Epithelial cell of esophagus (primary cell): ENCODE data around the gene GMPS.
"Not testable (repeated sequence)": the region's sequence is repeated elsewhere in the genome, so short reads cannot be mapped to it uniquely, and the experiment has no call there.

ENCODE experiments used
- DNase-seq: peaks from one replicate; pipeline ENCODE4 v3.0.0; 2010; ENCODE audit warnings: low read depth
- H3K4me3 ChIP-seq: 2 replicates; pipeline ENCODE4 v1.5.1; 2011; ENCODE audit warnings: mild to moderate bottlenecking, low read length, control low read depth
- TF ChIP-seq, protein P1 (sequence below): IDR thresholded peaks from 2 replicates; pipeline ENCODE4 v1.5.1; 2011; ENCODE audit warnings: low read depth, mild to moderate bottlenecking, low read length, control low read depth, inconsistent platforms; ENCODE audit not compliant: insufficient read depth; ENCODE audit errors: missing control alignments

GMPS gene

DNA sequence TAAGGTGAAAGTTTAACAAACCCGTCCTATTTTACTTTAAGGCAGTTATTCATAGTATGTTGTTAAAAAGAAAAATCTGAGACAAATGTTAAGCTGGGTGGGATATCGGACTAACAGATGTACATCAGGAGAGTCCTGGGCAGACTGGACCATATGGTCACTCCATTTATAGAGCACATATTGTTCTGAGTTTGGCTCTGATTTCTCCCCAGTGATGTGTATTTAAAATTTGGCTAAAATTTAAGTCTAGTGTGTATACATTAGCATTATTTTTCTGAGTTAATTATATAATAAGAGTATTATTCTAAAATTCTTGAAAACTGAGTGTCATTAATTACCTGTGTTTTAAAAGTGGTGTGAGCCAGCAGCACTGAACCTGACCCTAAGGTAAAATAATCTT is 6.1 kb downstream of the GMPS start:
- TF ChIP-seq, protein P1, sequence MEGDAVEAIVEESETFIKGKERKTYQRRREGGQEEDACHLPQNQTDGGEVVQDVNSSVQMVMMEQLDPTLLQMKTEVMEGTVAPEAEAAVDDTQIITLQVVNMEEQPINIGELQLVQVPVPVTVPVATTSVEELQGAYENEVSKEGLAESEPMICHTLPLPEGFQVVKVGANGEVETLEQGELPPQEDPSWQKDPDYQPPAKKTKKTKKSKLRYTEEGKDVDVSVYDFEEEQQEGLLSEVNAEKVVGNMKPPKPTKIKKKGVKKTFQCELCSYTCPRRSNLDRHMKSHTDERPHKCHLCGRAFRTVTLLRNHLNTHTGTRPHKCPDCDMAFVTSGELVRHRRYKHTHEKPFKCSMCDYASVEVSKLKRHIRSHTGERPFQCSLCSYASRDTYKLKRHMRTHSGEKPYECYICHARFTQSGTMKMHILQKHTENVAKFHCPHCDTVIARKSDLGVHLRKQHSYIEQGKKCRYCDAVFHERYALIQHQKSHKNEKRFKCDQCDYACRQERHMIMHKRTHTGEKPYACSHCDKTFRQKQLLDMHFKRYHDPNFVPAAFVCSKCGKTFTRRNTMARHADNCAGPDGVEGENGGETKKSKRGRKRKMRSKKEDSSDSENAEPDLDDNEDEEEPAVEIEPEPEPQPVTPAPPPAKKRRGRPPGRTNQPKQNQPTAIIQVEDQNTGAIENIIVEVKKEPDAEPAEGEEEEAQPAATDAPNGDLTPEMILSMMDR = no peak
- DNase-seq = no peak

DNA sequence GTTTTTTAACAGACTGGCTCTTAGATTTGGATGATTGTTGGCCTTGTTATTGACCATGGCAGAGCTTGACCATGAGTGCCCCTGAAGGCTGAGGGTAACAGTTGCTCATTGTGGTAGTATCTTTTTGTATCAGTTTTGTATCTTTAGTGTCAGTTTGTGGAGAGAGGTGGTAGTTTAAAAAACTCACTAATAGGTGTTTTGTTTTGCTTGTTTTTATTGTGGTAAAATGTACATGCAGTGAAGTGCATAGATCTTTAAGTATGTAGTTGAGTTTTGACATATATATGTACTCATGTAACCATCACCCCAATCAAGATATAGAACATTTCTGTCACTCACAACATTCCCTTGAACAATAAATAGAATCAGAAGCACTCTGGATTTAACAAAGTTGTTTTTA is 9.8 kb downstream of the GMPS start:
- DNase-seq = no peak
- H3K4me3 ChIP-seq = no peak overlapping the region
- TF ChIP-seq, protein P1 = no peak

More for the DNA sequence above, 6.1 kb downstream of the GMPS start:
- H3K4me3 ChIP-seq = no peak overlapping the region

DNA sequence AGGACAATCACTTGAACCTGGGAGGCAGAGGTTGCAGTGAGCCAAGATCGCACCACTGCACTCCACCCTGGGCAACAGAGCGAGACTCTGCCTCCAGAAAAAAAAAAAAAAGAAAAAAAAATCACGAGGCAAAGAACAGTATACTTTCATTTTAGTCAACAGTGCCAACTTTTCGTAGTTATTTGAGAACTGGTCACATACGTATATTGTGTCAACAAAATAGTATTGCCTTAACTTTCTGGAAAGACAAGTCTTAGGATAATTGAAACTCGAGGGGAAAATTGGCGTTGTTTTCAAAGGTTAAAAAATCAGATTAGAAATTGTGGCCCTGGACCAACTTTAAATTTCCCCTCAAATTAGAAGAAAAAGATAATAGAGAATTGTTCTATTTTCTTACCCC is 13.8 kb downstream of the GMPS start:
- H3K4me3 ChIP-seq = no peak overlapping the region
- TF ChIP-seq, protein P1 = no peak
- DNase-seq = no peak

DNA sequence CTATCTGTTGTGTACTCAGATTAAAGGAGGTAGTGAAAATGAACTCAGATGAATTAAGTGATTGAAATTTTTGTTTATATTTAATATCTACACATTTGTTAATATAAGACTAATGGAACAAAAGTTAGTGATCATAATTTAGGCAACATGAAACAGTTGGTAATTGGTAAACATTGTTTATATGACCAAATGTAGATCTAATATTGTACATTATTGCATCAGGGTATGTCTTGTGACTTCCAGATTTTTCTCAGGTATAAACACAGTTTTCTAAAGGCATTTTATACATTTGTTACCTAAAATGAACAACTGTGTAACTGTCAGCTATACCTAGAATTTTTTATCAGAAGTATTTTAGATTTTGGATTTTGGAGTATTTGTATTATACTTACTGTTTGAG is 14.8 kb downstream of the GMPS start:
- TF ChIP-seq, protein P1 = no peak
- DNase-seq = no peak
- H3K4me3 ChIP-seq = no peak overlapping the region

DNA sequence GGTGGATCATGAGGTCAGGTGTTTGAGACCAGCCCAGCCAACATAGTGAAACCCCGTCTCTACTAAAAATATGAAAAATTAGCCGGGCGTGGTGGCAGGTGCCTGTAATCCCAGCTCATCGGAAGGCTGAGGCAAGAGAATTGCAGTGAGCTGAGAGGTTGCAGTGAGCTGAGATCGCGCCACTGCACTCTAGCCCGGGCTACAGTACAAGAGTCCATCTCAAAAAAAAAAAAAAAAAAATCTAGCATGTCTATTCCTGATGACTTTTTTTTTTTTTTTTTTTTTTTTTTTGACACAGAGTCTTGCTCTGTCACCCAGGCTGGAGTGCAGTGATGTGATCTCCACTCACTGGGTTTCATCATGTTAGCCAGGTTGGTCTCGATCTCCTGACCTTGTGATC is 15.9 kb downstream of the GMPS start:
- not testable (repeated sequence) for H3K4me3 ChIP-seq, DNase-seq

DNA sequence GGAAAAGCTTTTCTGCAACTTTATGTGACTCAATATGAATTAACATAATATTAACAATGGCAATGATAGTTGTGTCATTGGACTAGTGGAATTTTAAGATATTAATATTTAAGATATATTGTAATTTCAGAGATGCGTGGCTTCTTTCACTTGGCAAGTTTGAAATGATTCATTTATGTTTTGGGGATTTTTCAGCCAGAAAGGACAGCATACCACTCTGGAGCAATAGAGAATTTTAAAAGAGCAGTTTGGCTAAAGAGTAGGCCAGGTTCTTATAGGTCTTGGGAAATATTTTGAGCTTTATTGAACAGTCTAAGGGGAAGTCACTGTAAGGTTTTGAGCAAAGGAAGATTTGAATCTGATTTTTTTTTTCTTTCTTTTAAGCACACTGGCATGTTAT is 16.5 kb downstream of the GMPS start:
- no peak for DNase-seq
- TF ChIP-seq, protein P1 = no peak
- H3K4me3 ChIP-seq = no peak overlapping the region

DNA sequence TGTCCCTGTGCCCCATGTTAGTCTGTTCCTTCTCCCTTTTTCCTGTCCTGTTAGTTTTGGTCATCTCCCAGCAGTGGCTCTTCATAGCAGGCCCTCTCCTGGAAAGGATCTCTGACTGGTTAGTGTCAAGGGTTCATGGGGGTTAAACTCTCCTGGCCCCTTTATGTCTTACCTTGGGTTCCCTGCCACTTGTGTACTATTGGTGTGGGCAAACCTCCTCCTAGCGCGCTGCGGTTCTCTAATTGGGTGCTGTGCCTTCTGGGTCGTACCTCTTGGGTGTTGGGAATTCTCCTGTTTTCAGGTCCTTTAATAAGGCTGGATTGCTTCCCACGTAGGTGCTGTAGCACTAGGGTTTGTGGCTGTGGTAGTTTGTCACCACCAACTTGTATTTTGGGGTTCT is 18.8 kb downstream of the GMPS start:
- TF ChIP-seq, protein P1 = no peak
- H3K4me3 ChIP-seq = no peak overlapping the region
- no peak for DNase-seq

DNA sequence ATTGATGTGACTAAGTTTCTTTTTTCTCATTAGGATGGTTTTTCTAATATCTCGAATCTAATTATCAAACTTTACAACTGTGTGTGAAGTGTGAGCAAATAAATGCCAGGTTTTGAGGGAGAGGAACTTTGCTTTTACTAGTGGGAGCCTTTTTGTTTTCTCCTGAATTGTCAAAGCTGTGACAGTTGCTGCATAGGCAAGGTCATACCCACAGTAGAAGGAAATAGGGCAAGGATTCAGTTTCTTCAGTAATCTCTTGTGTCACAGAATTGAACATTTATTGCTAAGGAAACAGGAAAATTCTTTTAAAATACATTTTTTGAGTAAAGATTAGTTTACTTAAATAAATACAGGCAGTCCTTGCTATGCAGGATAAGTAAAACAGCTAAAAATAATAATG is 19.5 kb downstream of the GMPS start:
- no peak overlapping the region for H3K4me3 ChIP-seq
- DNase-seq = no peak
- TF ChIP-seq, protein P1 = no peak
